ENCODE measurements around the gene ARHGEF40.

ARHGEF40 gene

DNA sequence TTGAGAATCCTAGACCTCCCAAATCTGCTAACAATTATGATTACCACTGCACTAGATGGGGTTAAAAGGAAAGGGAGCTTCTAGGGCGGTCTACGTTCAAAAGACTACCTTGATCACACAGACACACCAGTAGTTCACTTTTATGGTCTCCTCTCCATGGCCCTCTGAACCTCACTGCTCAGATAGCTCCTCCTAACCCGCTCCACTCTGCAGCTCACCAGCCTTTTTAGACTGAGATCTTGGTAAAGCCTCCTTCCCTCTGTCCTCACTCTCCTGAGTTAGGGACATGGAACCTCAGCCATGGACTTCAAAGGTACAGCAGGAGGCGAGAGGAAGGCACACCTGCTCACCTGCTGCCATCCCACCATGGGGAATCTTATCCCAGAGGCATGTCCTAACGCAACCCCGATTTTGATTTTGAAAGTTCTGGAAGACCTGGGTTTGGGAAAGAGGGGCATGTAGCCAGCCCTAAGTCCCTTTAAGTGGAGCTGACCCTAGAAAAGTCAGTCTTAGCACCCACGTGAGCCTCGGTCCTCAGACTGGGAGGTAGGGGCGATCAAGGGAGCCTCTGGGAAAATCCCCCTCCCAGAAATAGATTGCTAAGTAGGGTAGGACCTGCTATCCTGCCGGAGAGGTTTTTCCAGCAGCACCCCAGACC is 27.0 kb downstream of the ARHGEF40 start:
- no peak for FAIRE-seq

DNA sequence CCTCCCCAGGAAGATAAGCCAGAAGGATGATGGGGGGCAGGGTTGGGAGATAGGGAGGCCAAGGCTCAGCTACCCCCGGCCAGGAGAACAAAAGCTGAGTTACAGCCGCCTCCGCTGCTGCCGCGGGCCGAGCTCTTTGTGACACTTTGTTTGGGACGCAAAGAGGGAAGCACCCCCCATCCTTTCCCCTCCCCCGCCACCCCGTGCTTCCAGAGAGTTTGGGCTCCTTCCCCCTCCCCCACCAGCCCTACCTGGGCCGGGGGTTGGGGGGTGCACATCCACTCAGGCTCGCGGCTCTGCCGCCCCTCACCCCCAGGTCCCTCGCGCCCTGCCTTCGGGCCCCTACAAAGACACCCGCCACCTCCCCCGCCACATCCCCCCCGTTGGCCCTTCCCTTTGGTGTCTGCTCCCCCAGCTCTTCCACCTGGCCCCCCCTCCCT is 27.6 kb downstream of the ARHGEF40 start:
- DNase-seq (ENCODE audit: insufficient read length) = no peak
- no peak for FAIRE-seq
- no peak for TF ChIP-seq POLR2A (IDR thresholded peaks at IDR 0.05; ENCODE audit: low read depth, low read length)
- no peak for TF ChIP-seq POLR2AphosphoS5 (IDR thresholded peaks at IDR 0.05; ENCODE audit: low read depth, low read length)
- no peak for TF ChIP-seq TAF1 (IDR thresholded peaks at IDR 0.05; ENCODE audit: borderline replicate concordance, low read depth, low read length)

More for the DNA sequence above, 27.0 kb downstream of the ARHGEF40 start:
- TF ChIP-seq POLR2AphosphoS5 (IDR thresholded peaks at IDR 0.05; ENCODE audit: low read depth, low read length) (no peak), POLR2A (IDR thresholded peaks at IDR 0.05; ENCODE audit: low read depth, low read length) (no peak), TAF1 (IDR thresholded peaks at IDR 0.05; ENCODE audit: borderline replicate concordance, low read depth, low read length) (no peak)
- no peak for DNase-seq (ENCODE audit: insufficient read length)

DNA sequence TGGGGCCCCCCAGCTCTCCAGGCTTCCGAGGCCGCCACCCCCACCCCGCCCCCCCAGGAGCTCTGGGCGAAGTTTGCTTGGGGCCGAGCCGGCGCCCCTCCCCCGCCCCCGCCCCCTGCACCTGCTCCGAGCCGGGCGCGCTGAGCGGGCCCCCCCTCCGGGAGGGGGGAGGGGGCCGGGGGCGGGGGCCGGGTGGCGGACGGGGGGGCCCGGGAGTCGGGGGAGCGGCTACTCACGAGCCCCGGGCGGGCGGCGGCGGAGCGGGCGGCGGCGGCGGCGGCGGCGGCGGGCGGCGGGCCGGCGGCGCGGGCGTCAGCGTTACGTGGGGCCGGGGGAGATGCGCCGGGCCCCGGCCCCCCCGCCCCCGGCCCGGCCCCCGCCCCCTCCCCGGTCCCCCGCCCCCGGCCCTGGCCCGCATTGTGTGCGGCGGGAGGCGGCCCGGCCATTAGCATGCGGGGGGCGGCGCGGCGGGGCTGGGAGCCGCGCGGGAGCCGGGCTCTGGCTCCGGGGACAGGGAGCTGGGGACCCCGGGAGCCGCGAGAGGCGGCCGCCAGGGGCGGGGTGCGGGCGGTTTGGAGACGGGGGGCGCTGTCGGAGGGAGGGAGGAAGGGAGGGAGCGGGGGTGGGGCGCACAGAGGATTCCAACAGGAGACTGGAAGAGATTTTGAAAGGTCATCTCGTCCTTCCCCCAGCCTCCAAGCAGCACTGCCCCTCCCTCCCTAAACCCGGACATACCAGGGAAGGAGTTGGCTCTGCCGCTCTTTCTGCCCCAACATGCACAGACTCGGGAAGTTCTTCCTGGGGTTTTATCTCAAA is 28.2 kb downstream of the ARHGEF40 start, which contains the start of gene ZNF219:
ZNF219 (minus strand) TSS at position 580 of the 816 bp plus-strand sequence. CDS start 5,064 bp downstream, outside the sequence.
- DNase-seq (ENCODE audit: insufficient read length) (no peak), FAIRE-seq (no peak)
- TF ChIP-seq TAF1 (IDR thresholded peaks at IDR 0.05; ENCODE audit: borderline replicate concordance, low read depth, low read length) = no peak
- no peak for TF ChIP-seq POLR2AphosphoS5 (IDR thresholded peaks at IDR 0.05; ENCODE audit: low read depth, low read length)
- no peak for TF ChIP-seq POLR2A (IDR thresholded peaks at IDR 0.05; ENCODE audit: low read depth, low read length)

DNA sequence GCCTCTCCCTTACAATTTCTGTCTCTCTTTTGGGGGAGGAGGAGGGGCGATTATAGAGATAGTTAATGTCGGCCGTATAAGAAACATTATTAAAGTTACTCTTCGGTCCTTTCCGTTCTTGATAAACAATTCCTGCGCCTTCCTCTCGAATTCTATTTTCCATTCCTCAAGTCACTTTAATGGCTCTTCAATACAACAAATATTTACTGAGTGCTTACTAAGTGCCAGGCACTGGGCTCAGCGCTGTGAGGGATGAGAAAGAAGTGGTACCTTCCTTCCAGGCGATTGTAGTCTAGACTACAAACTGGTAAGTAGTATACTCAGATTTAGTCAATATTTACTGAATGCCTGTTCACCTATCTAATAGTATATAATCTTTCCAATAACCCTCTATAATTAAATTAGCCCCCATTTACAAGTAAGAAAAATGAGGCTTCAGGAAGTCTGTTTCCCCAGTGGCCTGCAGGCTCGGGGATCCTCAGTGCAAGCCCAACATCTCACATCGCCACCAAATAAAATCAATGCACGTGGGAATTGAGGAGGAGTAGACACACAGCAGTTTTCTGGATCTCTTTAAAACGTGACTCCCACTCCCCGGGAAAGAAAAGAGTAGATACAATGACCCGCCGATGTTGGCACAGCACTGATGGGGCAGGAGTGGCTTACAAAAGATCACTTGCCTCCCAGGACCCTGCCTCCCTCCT is 28.9 kb downstream of the ARHGEF40 start:
- DNase-seq (ENCODE audit: insufficient read length) (no peak), FAIRE-seq (no peak)
- TF ChIP-seq POLR2A (IDR thresholded peaks at IDR 0.05; ENCODE audit: low read depth, low read length) (no peak), POLR2AphosphoS5 (IDR thresholded peaks at IDR 0.05; ENCODE audit: low read depth, low read length) (no peak), TAF1 (IDR thresholded peaks at IDR 0.05; ENCODE audit: borderline replicate concordance, low read depth, low read length) (no peak)

DNA sequence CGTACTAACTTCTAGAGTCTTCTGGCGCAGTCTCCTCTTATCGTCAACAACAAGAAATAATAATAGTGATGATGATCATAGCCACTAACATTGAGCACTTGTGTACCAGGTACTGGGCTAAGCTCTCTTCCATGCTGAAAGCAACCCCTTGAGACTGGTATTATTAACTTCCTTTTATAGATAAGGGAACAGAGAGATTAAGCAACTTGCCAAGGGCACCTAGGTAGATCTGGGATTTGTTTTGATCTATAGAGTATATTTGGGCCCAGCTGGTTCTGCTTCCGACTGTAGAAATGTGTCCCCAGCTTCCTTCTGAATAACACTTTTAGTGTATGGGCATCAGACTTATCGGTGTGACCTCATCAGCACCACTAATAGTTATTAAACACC is 29.5 kb downstream of the ARHGEF40 start:
- TF ChIP-seq POLR2A (IDR thresholded peaks at IDR 0.05; ENCODE audit: low read depth, low read length) (no peak), POLR2AphosphoS5 (IDR thresholded peaks at IDR 0.05; ENCODE audit: low read depth, low read length) (no peak), TAF1 (IDR thresholded peaks at IDR 0.05; ENCODE audit: borderline replicate concordance, low read depth, low read length) (no peak)
- DNase-seq (ENCODE audit: insufficient read length) (no peak), FAIRE-seq (no peak)

DNA sequence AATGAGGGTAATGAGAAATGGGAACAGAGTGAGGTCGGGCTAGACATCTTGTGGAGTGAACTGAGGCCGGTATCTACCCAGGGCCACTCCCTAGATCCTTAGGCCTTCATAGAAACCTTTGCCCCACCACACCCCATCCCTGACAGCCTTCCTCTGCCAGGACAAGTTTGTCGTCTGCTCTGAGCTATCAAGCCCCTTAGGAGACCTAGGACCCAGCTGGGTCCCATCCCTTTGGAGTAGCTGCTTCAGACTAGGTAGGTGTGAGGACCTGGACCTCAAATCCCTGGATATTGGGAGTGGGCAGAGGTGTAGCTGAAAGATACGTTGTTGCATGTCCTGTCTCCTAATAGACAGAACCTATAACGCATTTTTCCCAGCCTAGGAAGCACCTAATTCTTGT is 30.8 kb downstream of the ARHGEF40 start, which contains the start of gene TMEM253:
TMEM253 (plus strand) TSS at position 136 of the 400 bp plus-strand sequence. CDS start 278 bp downstream, outside the sequence.
- FAIRE-seq = no peak
- DNase-seq (ENCODE audit: insufficient read length) = no peak
- TF ChIP-seq POLR2AphosphoS5 (IDR thresholded peaks at IDR 0.05; ENCODE audit: low read depth, low read length) = no peak
- no peak for TF ChIP-seq TAF1 (IDR thresholded peaks at IDR 0.05; ENCODE audit: borderline replicate concordance, low read depth, low read length)
- no peak for TF ChIP-seq POLR2A (IDR thresholded peaks at IDR 0.05; ENCODE audit: low read depth, low read length)

DNA sequence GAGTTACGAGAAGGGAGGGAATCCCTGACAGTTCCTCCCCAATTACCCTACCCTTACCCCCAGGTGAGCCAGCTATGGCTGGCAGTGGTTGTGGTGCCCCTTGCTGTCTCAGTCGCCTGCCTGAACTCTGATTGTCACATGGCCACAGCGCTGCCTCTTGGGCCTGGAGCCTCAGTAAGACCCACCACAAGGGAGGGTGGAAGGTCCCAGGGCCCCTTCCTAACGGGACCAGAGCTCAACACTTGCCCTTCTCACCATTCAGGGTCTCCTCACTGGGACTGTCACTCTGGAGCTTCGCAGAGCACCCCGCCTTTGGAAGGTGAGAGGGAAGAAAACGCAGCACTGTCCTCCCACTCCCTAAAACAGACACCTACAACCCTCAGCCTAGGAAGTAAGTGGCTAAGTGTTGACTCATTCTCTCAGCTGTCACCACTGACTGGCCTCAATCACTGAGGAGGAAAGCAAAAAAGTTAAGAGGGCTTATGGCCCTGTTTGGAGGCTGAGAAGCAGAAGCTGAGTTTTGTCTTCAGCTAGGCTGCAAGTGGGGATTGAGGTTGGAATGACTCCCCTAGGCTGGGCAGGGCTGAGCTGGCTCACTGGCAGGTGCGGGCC is 31.8 kb downstream of the ARHGEF40 start:
- TF ChIP-seq POLR2A (IDR thresholded peaks at IDR 0.05; ENCODE audit: low read depth, low read length) = no peak
- TF ChIP-seq TAF1 (IDR thresholded peaks at IDR 0.05; ENCODE audit: borderline replicate concordance, low read depth, low read length) = no peak
- TF ChIP-seq POLR2AphosphoS5 (IDR thresholded peaks at IDR 0.05; ENCODE audit: low read depth, low read length) = no peak
- FAIRE-seq (no peak), DNase-seq (ENCODE audit: insufficient read length) (no peak)

DNA sequence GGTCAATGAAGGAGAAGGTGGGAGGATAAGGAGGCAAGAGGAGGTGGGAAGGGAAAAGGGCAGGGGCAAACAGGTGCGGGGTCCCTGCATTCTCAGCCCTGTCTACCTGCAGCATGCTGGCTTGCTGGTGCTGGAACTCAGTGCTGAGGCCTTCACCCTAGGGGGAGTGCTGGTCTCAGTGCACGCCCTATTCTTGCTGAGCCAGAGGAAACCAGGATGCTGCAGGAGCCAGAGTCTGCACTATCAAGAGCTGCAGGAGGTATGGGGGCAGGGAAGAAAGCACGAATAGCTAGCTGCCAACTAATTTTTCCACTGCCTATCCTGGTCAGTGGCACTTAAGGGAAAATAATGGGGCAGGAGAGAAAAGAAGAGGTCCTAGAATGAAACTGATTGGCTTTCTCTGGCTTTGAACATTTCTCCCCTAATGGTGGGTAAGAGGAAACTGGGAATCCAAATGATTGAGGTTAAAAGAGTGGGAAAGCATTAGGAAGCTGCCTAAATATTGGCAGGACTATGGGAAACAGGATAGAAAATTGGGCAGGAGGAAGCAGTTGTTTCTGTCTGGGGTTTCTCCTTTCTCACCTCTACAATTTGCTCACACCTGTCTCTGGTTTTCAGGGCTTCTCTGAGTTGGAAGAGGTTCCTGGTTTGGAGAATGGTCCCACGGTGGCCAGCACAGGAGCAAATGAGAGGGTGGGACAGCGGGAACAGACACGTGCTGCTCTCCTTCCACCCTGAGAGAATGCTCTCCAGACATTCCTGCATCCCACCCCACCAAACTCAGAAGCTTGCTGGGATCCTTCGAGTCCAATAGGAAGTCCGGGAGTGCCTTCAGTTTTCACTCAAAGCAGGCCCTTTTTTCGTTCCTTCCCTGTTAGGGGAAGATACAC is 32.7 kb downstream of the ARHGEF40 start:
- DNase-seq (ENCODE audit: insufficient read length) (no peak), FAIRE-seq (no peak)
- TF ChIP-seq POLR2AphosphoS5 (IDR thresholded peaks at IDR 0.05; ENCODE audit: low read depth, low read length) (no peak), TAF1 (IDR thresholded peaks at IDR 0.05; ENCODE audit: borderline replicate concordance, low read depth, low read length) (no peak), POLR2A (IDR thresholded peaks at IDR 0.05; ENCODE audit: low read depth, low read length) (no peak)

DNA sequence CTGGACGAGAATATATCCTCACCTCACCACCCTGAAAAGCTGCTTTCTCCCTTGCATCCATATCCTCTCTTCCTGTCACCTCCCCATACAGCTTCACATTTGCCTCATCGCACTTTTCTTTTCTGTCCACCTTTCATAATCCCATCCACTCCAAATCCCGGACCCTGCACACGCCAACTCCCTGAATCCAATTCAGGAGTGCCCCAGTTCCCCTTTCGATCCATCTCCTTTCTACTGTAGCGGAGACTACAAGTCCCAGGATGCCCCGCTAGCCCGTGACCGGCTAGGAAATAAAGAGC is 33.3 kb downstream of the ARHGEF40 start:
- FAIRE-seq (no peak), DNase-seq (ENCODE audit: insufficient read length) (no peak)
- TF ChIP-seq POLR2A (IDR thresholded peaks at IDR 0.05; ENCODE audit: low read depth, low read length) (no peak), TAF1 (IDR thresholded peaks at IDR 0.05; ENCODE audit: borderline replicate concordance, low read depth, low read length) (no peak; the same call in 1 of the 2 replicates), POLR2AphosphoS5 (IDR thresholded peaks at IDR 0.05; ENCODE audit: low read depth, low read length) (no peak)

All from GM12892 (cell line).